Upper lobe of left lung (tissue), 6 donors: Measurements from ENCODE around the gene MDM2. TPM values are rescaled to one million over a fixed set of nuclear protein-coding genes. Genes with fewer than 3 reads are reported as not detected.

ENCODE experiments used
- ATAC-seq, 2 donors: fragments of 200-7000 bp; cut with Tn5 transposase; one replicate each; pipeline ENCODE4 v1.9.1; 2022; ENCODE audit warnings: mild to moderate bottlenecking in 2 of 2, moderate library complexity in 2 of 2; ENCODE audit not compliant: low FRiP score in 2 of 2
- DNase-seq, 2 donors: peaks; one replicate each; pipeline ENCODE4 v3.0.0-alpha.2; 2019 to 2020
- H3K27ac ChIP-seq, 4 donors: fragments of 200-600 bp; sonication (generic); one replicate each; pipeline ENCODE4 v1.5.1; 2016 to 2019
- H3K27me3 ChIP-seq, 4 donors: fragments of 200-600 bp; sonication (generic); one replicate each; pipeline ENCODE4 v1.5.1; 2017 to 2019
- H3K36me3 ChIP-seq, 4 donors: fragments of 200-600 bp; sonication (generic); one replicate each; pipeline ENCODE4 v1.5.1; 2016 to 2019
- H3K4me1 ChIP-seq, 4 donors: fragments of 200-600 bp; sonication (generic); one replicate each; pipeline ENCODE4 v1.5.1; 2018 to 2019
- H3K4me3 ChIP-seq, 4 donors: fragments of 200-600 bp; sonication (generic); one replicate each; pipeline ENCODE4 v1.5.1; 2017 to 2019; ENCODE audit warnings: mild to moderate bottlenecking in 2 of 4, moderate library complexity in 1 of 4
- H3K9me3 ChIP-seq, 4 donors: fragments of 200-600 bp; sonication (generic); one replicate each; pipeline ENCODE4 v1.5.1; 2018 to 2019
- CTCF ChIP-seq, 6 experiments: fragments of 450-650 bp in 4 of 6; fragments of 200-600 bp in 2 of 6; sonication (generic) in 2 of 6; IDR thresholded peaks; one replicate each; pipeline ENCODE4 v1.5.1; 2016 to 2019; ENCODE audit warnings: antibody characterized with exemption in 6 of 6
- EP300 ChIP-seq, 4 donors: sonication (generic); formaldehyde crosslinking; IDR thresholded peaks; one replicate each; pipeline ENCODE4 v1.5.1; 2017; ENCODE audit warnings: antibody characterized with exemption in 4 of 4, control low read depth in 2 of 4
- POLR2A ChIP-seq, 4 donors: fragments of 450-650 bp; IDR thresholded peaks; one replicate each; pipeline ENCODE4 v1.5.1; 2016 to 2017; ENCODE audit warnings: antibody characterized with exemption in 4 of 4, mild to moderate bottlenecking in 2 of 4
- POLR2AphosphoS5 ChIP-seq, 2 donors: sonication (generic); formaldehyde crosslinking; IDR thresholded peaks; one replicate each; pipeline ENCODE4 v1.5.1; 2017; ENCODE audit warnings: antibody characterized with exemption in 2 of 2
- WGBS, 2 donors: methylation state at CpG; one replicate each; pipeline ENCODE4 v1.1.5; 2017 to 2018; 5-methylcytosine and 5-hydroxymethylcytosine counted together
- total RNA-seq, 6 donors: library from RNA; depleted of rRNA in 4 of 6; stranded (reverse); fragments of >200 nt in 4 of 6; gene quantifications; one replicate each; pipeline versions ENCODE4 v1.1.0 to v1.2.1, GENCODE V29; 2016 to 2021
- donor health status: DM: no; HTN: no; CAD: no; lungs with moderate emphysema.
- donor health status: DM: no; HTN: yes; CAD: no; lungs with severe emphysema.

MDM2 gene
- total RNA-seq, 6 donors from 2014 or later, result 64.6 to 162 (median 108) TPM

GRCh38 chr12:68896881-68897540 is 89.0 kb downstream of the MDM2 start:
- H3K36me3 ChIP-seq, result peaks cover 0 to 8% (median 2%) of the 10 kb centered on the region in 4 donors
- TF ChIP-seq EP300 (IDR thresholded peaks at IDR 0.05), result no peak
- no peak for TF ChIP-seq CTCF (IDR thresholded peaks at IDR 0.05)
- no peak for TF ChIP-seq POLR2A (IDR thresholded peaks at IDR 0.05)
- no peak for TF ChIP-seq POLR2AphosphoS5 (IDR thresholded peaks at IDR 0.05)
- no peaks in the 10 kb centered on the region for H3K9me3 ChIP-seq
- no peak overlapping the region for H3K27ac ChIP-seq
- ATAC-seq (no peak), DNase-seq (no peak)
- H3K4me1 ChIP-seq, result peaks cover 5 to 26% (median 12%) of the 10 kb centered on the region in 4 donors
- H3K4me3 ChIP-seq, result no peak overlapping the region
- WGBS, 2 donors, result 48 to 59% methylated on average over 4 of the region's 4 CpGs
- no peaks in the 10 kb centered on the region for H3K27me3 ChIP-seq

GRCh38 chr12:68899251-68899771 is 91.3 kb downstream of the MDM2 start:
- peaks cover 0 to 8% (median 2%) of the 10 kb centered on the region in 4 donors for H3K36me3 ChIP-seq
- H3K4me3 ChIP-seq, result no peak overlapping the region
- peaks cover 5 to 19% (median 16%) of the 10 kb centered on the region in 4 donors for H3K4me1 ChIP-seq
- H3K9me3 ChIP-seq, result no peaks in the 10 kb centered on the region
- peak in 1 of 2 donors; percentile 53 for DNase-seq
- no peak for TF ChIP-seq POLR2A (IDR thresholded peaks at IDR 0.05)
- peak in 5 of 6 experiments; percentile 15 to 26 (median 21) for TF ChIP-seq CTCF (IDR thresholded peaks at IDR 0.05)
- no peaks in the 10 kb centered on the region for H3K27me3 ChIP-seq
- ATAC-seq, result peak; percentile 63 to 69
- no peak overlapping the region for H3K27ac ChIP-seq
- WGBS, 2 donors, result 54% methylated on average over 4 of the region's 4 CpGs

- DNase-seq (no peak), ATAC-seq (no peak)
- WGBS, 2 donors, result 39 to 70% methylated on average over 2 of the region's 2 CpGs
- Histone ChIP-seq H3K27ac (no peak overlapping the region), H3K4me3 (no peak overlapping the region), H3K9me3 (no peaks in the 10 kb centered on the region), H3K27me3 (no peaks in the 10 kb centered on the region), H3K4me1 (peaks cover 5 to 22% (median 19%) of the 10 kb centered on the region in 4 donors), H3K36me3 (peaks cover 0 to 5% (median 2%) of the 10 kb centered on the region in 4 donors)
- TF ChIP-seq EP300 (IDR thresholded peaks at IDR 0.05), result no peak
- TF ChIP-seq POLR2AphosphoS5 (IDR thresholded peaks at IDR 0.05), result no peak
- no peak for TF ChIP-seq CTCF (IDR thresholded peaks at IDR 0.05)
- no peak for TF ChIP-seq POLR2A (IDR thresholded peaks at IDR 0.05)
Observed at GRCh38 chr12:68900241-68900640, 92.3 kb downstream of the MDM2 start.

Other genes with a start within 250 kb of the MDM2 start
- 100 to 1,000 TPM; 135 to 208 (median 162) TPM for gene RAP1B, start 197.3 kb upstream of the MDM2 start, total RNA-seq
- 10 to 100 TPM; 26.1 to 56.6 (median 29.1) TPM for gene NUP107, start 121.2 kb upstream of the MDM2 start, total RNA-seq
- 10 to 100 TPM in 3 of 6 donors, 1 to 10 TPM in 3; 6.5 to 38.8 (median 15.2) TPM for gene SLC35E3, start 62.0 kb upstream of the MDM2 start, total RNA-seq
- 100 to 1,000 TPM; 143 to 393 (median 303) TPM for gene CPM, start 125.0 kb downstream of the MDM2 start, total RNA-seq